K562 (cell line): ENCODE data around the gene CUX1. TPM values are rescaled to one million over a fixed set of nuclear protein-coding genes. Genes with fewer than 3 reads are reported as not detected.
A peak's percentile ranks its signal among the peaks of the same experiment; 100 is the strongest.

Source experiments
- ATAC-seq: fragments of 200-7000 bp; cut with Tn5 transposase; 3 replicates; pipeline ENCODE4 v1.9.1; 2020; ENCODE audit warnings: moderate library complexity
- BruUV-seq: library from RNA; stranded (reverse); fragments of 400-500 nt; replicated peaks from 2 replicates; lab custom pipeline; 2021; lab: Mats Ljungman, UMichigan
- CTCF ChIA-PET: fragments of 300-600 bp; formaldehyde crosslinking; extraction: SDS; loops from one replicate; lab custom pipeline; 2021; ENCODE audit warnings: low intra/inter-chr PET ratio; lab: Yijun Ruan, JAX
- POLR2A ChIA-PET: fragments of 300-600, 350-650 bp; sonication (Branson Sonifier 250); formaldehyde crosslinking; extraction: SDS; loops from one replicate; lab custom pipeline; 2021; ENCODE audit warnings: antibody characterized with exemption, inconsistent platforms; lab: Yijun Ruan, JAX
- DNase-seq, 4 experiments: peaks; one replicate each; pipeline versions ENCODE4 v3.0.0 to v3.0.0-alpha.2; 2011 to 2018; ENCODE audit warnings: low spot score in 3 of 4, mixed read lengths in 3 of 4; ENCODE audit errors: extremely low read depth in 1 of 4
- FAIRE-seq: peaks from 2 replicates; lab custom pipeline; 2011; peaks lifted over from hg19 to GRCh38; lab: Jason Lieb, UNC
- H2AFZ ChIP-seq: 2 replicates; pipeline ENCODE4 v1.6.0; 2011; ENCODE audit warnings: low read depth, low read length, control low read depth, inconsistent platforms
- H3K27ac ChIP-seq: fragments of 200-600 bp; 3 replicates; pipeline ENCODE4 v1.8.0; 2011; ENCODE audit warnings: low read depth, mild to moderate bottlenecking, control low read depth, inconsistent platforms, low read length, moderate library complexity, mixed read lengths; ENCODE audit errors: extremely low read depth
- H3K27me3 ChIP-seq, 2 experiments: fragments of 300-600 bp in 1 of 2; 2 replicates in 1 of 2; 3 replicates in 1 of 2; pipeline versions ENCODE4 v1.6.0 to v1.8.0; 2011; ENCODE audit warnings: inconsistent platforms in 2 of 2, low read length in 2 of 2, mild to moderate bottlenecking in 1 of 2, mixed read lengths in 1 of 2, moderate library complexity in 1 of 2; ENCODE audit not compliant: control insufficient read depth in 2 of 2, insufficient read depth in 2 of 2
- H3K36me3 ChIP-seq: fragments of 300-600 bp; 3 replicates; pipeline ENCODE4 v1.8.0; 2011; ENCODE audit warnings: mild to moderate bottlenecking, low read length, inconsistent platforms; ENCODE audit not compliant: control insufficient read depth, insufficient read depth
- H3K4me1 ChIP-seq, 2 experiments: fragments of 200-600 bp in 1 of 2; replicated peaks in 1 of 2; 2 replicates in 1 of 2; 3 replicates in 1 of 2; pipeline versions ENCODE4 v1.5.1 to v1.8.0; 2011; ENCODE audit warnings: inconsistent platforms in 2 of 2, low read length in 2 of 2, mild to moderate bottlenecking in 1 of 2, mixed read lengths in 1 of 2, moderate library complexity in 1 of 2; ENCODE audit not compliant: control insufficient read depth in 2 of 2, insufficient read depth in 2 of 2
- H3K4me2 ChIP-seq: 2 replicates; pipeline ENCODE4 v1.6.1; 2011; ENCODE audit warnings: low read length, control low read depth, inconsistent platforms, mixed read lengths; ENCODE audit not compliant: insufficient read depth
- H3K4me3 ChIP-seq: fragments of 200-600 bp; sonication (generic), shearing (Covaris generic); 2 replicates; pipeline ENCODE4 v1.5.1; 2016; ENCODE audit warnings: control low read depth, inconsistent platforms
- H3K79me2 ChIP-seq: fragments of 200-600 bp; 3 replicates; pipeline ENCODE4 v1.8.0; 2011; ENCODE audit warnings: low read length, inconsistent platforms; ENCODE audit not compliant: control insufficient read depth, insufficient read depth
- H3K9ac ChIP-seq, 2 experiments: 2 replicates each; pipeline versions ENCODE4 v1.6.0 to v1.6.1; 2011; ENCODE audit warnings: low read depth in 2 of 2, low read length in 2 of 2, control low read depth in 1 of 2, inconsistent platforms in 1 of 2, mild to moderate bottlenecking in 1 of 2, mixed read lengths in 1 of 2; ENCODE audit not compliant: insufficient read depth in 1 of 2
- H3K9me1 ChIP-seq: one replicate; pipeline ENCODE4 v1.6.0; 2011; ENCODE audit warnings: inconsistent platforms, mild to moderate bottlenecking, low read length, moderate library complexity; ENCODE audit not compliant: control insufficient read depth, insufficient read depth
- H3K9me3 ChIP-seq: replicated peaks from 2 replicates; pipeline ENCODE4 v1.5.1; 2011; ENCODE audit warnings: low read depth, low read length, inconsistent platforms; ENCODE audit not compliant: control insufficient read depth, insufficient read depth
- H4K20me1 ChIP-seq: replicated peaks from 2 replicates; pipeline ENCODE4 v1.6.1; 2011; ENCODE audit warnings: low read length, inconsistent platforms, mixed read lengths; ENCODE audit not compliant: control insufficient read depth, insufficient read depth
- COPS2 ChIP-seq: fragments of 450-650 bp; conservative IDR thresholded peaks from 2 replicates; pipeline ENCODE4 v1.6.1; 2016; ENCODE audit warnings: mild to moderate bottlenecking, moderate library complexity
- DACH1 ChIP-seq: fragments of 450-650 bp; IDR thresholded peaks from 2 replicates; pipeline ENCODE4 v1.6.1; 2018; ENCODE audit not compliant: partially characterized antibody
- FOXJ2 ChIP-seq: fragments of 200-800 bp; sonication (Bioruptor generic); IDR thresholded peaks from 2 replicates; pipeline ENCODE4 v1.6.1; 2016; ENCODE audit warnings: missing genetic modification characterization, missing compliant biosample characterization
- MBD2 ChIP-seq: sonication (generic); IDR thresholded peaks from 2 replicates; pipeline ENCODE4 v1.6.1; 2016; ENCODE audit warnings: low read depth, borderline replicate concordance
- NR4A1 ChIP-seq, 2 experiments: fragments of 250-450 bp in 1 of 2; fragments of 450-650 bp in 1 of 2; sonication (Bioruptor Pico) in 1 of 2; IDR thresholded peaks; 2 replicates each; pipeline versions ENCODE4 v1.4.0 to v1.6.1; 2016 to 2020; ENCODE audit warnings: mild to moderate bottlenecking in 2 of 2, missing compliant biosample characterization in 1 of 2, missing genetic modification characterization in 1 of 2, moderate library complexity in 1 of 2
- SRSF9 ChIP-seq: fragments of 200-400 bp; formaldehyde crosslinking; IDR thresholded peaks from 2 replicates; pipeline ENCODE4 v1.6.1; 2017; ENCODE audit warnings: low read depth, low read length, borderline replicate concordance
- ZNF121 ChIP-seq: sonication (generic); formaldehyde crosslinking; conservative IDR thresholded peaks from 2 replicates; pipeline ENCODE4 v1.8.0; 2022; ENCODE audit warnings: missing genetic modification reagents
- ZNF347 ChIP-seq: fragments of 450-650 bp; formaldehyde crosslinking; IDR thresholded peaks from 2 replicates; pipeline ENCODE4 v1.4.0; 2020; ENCODE audit warnings: low read depth, mild to moderate bottlenecking, moderate library complexity
- ZNF41 ChIP-seq: fragments of 250-450 bp; sonication (Bioruptor Pico); conservative IDR thresholded peaks from 2 replicates; pipeline ENCODE4 v1.4.0; 2020; ENCODE audit warnings: mild to moderate bottlenecking
- WGBS: fragments of 100-300 bp; shearing (Covaris generic); methylation state at CpG from one replicate; pipeline ENCODE4 v1.1.6; 2016; ENCODE audit warnings: low coverage, mixed read lengths; ENCODE audit not compliant: insufficient coverage; ENCODE audit errors: missing lambda C conversion rate; 5-methylcytosine and 5-hydroxymethylcytosine counted together
- in situ Hi-C: fragments of 300-500 bp; cut with MboI; formaldehyde crosslinking; loops from 4 replicates; pipeline ENCODE4 v1.15.0; 2018; ENCODE audit warnings: inconsistent platforms, mixed read lengths
- intact Hi-C: fragments of 100-400 bp; cut with micrococcal nuclease; formaldehyde crosslinking; loops from 2 replicates; pipeline ENCODE4 v1.14.2; 2022
- polyA plus RNA-seq, 8 experiments: library from polyadenylated mRNA; depleted of rRNA in 4 of 8; stranded (reverse) in 5 of 8; unstranded in 3 of 8; fragments of >200 nt; fragmentation: Nextera tagmentation in 2 of 8; fragmentation: Illumina TruSeq in 1 of 8; extraction: Ambion mirVana in 2 of 8; extraction: Trizol in 1 of 8; gene quantifications; 2 replicates each; pipeline versions ENCODE4 v1.2.1 to v1.2.3, GENCODE V29; 2011 to 2014; ENCODE audit warnings: inconsistent platforms in 1 of 8, missing spikeins in 1 of 8
- total RNA-seq, 7 experiments: library from RNA; depleted of rRNA in 6 of 7; stranded (reverse); fragments of >200 nt in 6 of 7; fragmentation: Illumina TruSeq in 2 of 7; extraction: Trizol in 2 of 7; gene quantifications; 2 replicates each; pipeline versions ENCODE4 v1.2.1 to v1.2.3, GENCODE V29; 2011 to 2021; ENCODE audit warnings: low replicate concordance in 1 of 7

The CUX1 gene
- total and polyA plus RNA-seq, 9 of the 15 experiments (the other 6 are each of a cell fraction or from before 2014, with no cell fraction given): 3.6 to 55.3 (median 25.2) TPM

- no TSS peak for BruUV-seq
These were observed 146.3 kb downstream of the CUX1 start for GRCh38 chr7:101963693-101964092.

More at GRCh38 chr7:101963693-101964092, 146.3 kb downstream of the CUX1 start:
- H3K4me1 ChIP-seq: peaks cover 0 to 10% of the 10 kb centered on the region in 2 experiments; a peak in 3 of 5 replicates
- H3K9me3 ChIP-seq: no peaks in the 10 kb centered on the region
- H3K9ac ChIP-seq: no peak overlapping the region
- in situ Hi-C loops: no loop called here
- no peak for TF ChIP-seq COPS2
- TF ChIP-seq ZNF41 (CRISPR knock-in tag): no peak
- TF ChIP-seq NR4A1 (CRISPR knock-in tag; IDR thresholded peaks at IDR 0.05): no peak
- TF ChIP-seq NR4A1 (tag; IDR thresholded peaks at IDR 0.05): no peak
- TF ChIP-seq MBD2: no peak
- TF ChIP-seq SRSF9: no peak
- TF ChIP-seq ZNF121 (CRISPR knock-in tag): peak; percentile 48
- no peak for TF ChIP-seq ZNF347 (CRISPR knock-in tag)
- TF ChIP-seq DACH1: no peak
- no peak for TF ChIP-seq FOXJ2 (tag)
- TF ChIP-seq, all 486 proteins: peak for 1
- Histone ChIP-seq H3K79me2 (peaks cover 35% of the 10 kb centered on the region; the same call in 2 of the 3 replicates), H3K27me3 (no peaks in the 10 kb centered on the region), H3K27ac (no peak overlapping the region), H3K4me3 (no peak overlapping the region), H2AFZ (no peak overlapping the region), H3K4me2 (no peak overlapping the region), H4K20me1 (peaks cover 10% of the 10 kb centered on the region; the same call in 1 of the 2 replicates), H3K36me3 (0 out of 3 replicates have a peak, but pooled peaks cover 5% of the 10 kb centered on the region), H3K9me1 (peaks cover 3% of the 10 kb centered on the region)
- DNase-seq (no peak), ATAC-seq (no peak), FAIRE-seq (no peak)
- 90% methylated on average over 9 of the region's 9 CpGs for WGBS
- POLR2A ChIA-PET: interaction anchor here (0.7 kb wide), 2 partner anchors 231 to 508 kb away, joined by 3 read pairs; no protein-coding TSS in a partner anchor
- CTCF ChIA-PET: no interaction called here
- intact Hi-C loops: no loop called here
